Memory B cell (primary cell): Measurements from ENCODE around the gene PDIA2.
"Not testable (repeated sequence)": the region's sequence is repeated elsewhere in the genome, so short reads cannot be mapped to it uniquely, and the experiment has no call there.

Experiments used
- ATAC-seq: fragments of 150-1000 bp; cut with Tn5 transposase; 2 replicates; pipeline ENCODE4 v1.10.0; 2021; ENCODE audit warnings: low read depth, mild to moderate bottlenecking, moderate library complexity
- DNase-seq, 2 donors: peaks; one replicate each; pipeline ENCODE4 v3.0.0; 2022; ENCODE audit warnings: low spot score in 2 of 2
- H3K27ac Mint-ChIP-seq: one replicate; pipeline ENCODE4 v1.8.0; 2022; ENCODE audit warnings: mild to moderate bottlenecking, moderate library complexity, mixed read lengths
- H3K27me3 Mint-ChIP-seq: one replicate; pipeline ENCODE4 v1.8.0; 2022; ENCODE audit warnings: mixed read lengths
- H3K36me3 Mint-ChIP-seq: one replicate; pipeline ENCODE4 v1.8.0; 2022; ENCODE audit warnings: mild to moderate bottlenecking, mixed read lengths
- H3K4me1 Mint-ChIP-seq: one replicate; pipeline ENCODE4 v1.8.0; 2022; ENCODE audit warnings: mixed read lengths
- H3K4me3 Mint-ChIP-seq: one replicate; pipeline ENCODE4 v1.8.0; 2022; ENCODE audit warnings: mild to moderate bottlenecking, moderate library complexity, mixed read lengths
- H3K9me3 Mint-ChIP-seq: one replicate; pipeline ENCODE4 v1.8.0; 2022; ENCODE audit warnings: mixed read lengths

The PDIA2 gene

DNA sequence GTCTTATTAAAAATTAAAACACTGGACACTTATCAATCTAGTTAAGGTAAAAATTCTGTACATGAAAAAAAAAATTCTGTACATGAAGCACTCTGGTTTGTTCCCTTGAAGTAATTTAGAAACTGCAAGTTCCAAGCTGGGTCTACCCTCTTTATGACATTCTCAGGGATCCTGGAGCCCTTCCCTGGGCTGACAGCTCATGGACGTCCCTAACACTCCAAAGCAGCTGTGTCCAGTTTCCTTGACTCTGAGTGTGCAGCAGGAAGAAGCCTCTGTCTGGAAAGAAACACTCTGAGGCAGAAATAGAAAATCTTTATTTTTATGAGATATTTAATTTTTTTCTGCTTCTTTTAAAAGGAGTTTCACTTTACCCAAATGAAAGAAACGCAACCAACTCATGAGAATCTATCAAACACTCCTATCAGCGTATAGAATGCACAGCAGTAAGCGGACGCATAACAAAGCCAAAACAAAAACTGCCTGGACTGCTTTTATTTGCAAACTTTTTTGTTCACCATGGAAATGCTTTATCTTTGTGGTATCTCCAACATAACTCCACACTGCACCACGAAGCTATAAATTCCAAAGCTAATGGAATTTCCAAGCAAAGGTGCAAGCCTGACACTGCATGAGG lies 48.3 kb downstream of the PDIA2 start:
- H3K4me1 Mint-ChIP-seq = peaks cover 31% of the 10 kb centered on the region
- H3K27me3 Mint-ChIP-seq = not testable (repeated sequence)

DNA sequence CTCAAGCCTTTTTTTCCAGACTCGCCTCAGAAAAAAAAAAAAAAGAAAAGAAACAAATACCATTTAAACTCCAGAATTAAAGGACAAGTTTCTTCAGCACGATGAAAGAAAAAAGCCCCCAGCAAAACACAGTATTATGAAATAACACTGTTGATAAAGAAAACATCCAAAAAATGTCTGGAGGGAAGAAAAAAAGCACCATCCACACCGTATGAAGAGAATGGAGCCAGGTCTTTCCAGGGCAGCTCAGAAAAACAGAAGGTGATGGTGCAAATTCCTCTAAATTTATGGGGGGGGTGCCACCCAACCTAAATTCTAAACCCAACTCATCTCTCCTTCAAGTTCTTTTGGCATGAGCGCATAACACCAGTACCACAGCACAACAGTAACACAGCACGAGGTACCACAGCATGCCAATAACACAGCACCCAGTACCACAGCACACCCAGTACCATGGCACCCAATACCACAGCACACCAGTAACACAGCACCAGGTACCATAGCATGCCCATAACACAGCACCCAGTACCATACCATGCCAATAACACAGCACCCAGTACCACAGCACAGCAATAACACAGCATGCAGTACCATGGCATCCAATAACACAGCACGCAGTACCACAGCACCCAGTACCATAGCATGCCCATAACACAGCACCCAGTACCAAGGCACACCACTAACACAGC lies 50.6 kb downstream of the PDIA2 start:
- peaks cover 4% of the 10 kb centered on the region for H3K36me3 Mint-ChIP-seq

More for the DNA sequence above, 48.3 kb downstream of the PDIA2 start:
- not testable (repeated sequence) for ATAC-seq, DNase-seq, H3K9me3 Mint-ChIP-seq, H3K4me3 Mint-ChIP-seq, H3K27ac Mint-ChIP-seq, H3K36me3 Mint-ChIP-seq

DNA sequence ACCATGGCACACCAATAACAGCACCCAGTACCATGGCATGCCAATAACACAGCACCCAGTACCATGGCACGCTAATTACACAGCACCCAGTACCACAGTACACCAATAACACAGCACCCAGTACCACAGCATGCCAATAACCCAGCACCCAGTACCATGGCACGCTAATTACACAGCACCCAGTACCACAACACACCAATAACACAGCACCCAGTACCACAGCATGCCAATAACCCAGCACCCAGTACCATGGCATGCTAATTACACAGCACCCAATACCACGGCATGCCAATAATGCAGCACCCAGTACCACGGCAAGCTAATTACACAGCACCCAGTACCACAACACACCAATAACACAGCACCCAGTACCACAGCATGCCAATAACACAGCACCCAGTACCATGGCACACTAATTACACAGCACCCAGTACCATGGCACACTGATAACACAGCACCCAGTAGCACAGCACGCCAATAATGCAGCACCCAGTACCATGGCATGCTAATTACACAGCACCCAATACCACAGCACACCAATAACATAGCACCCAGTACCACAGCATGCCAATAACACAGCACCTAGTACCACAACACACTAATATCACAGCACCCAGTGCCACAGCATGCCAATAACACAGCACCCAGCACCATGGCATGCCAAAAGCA lies 51.3 kb downstream of the PDIA2 start:
- not testable (repeated sequence) for H3K27me3 Mint-ChIP-seq, H3K27ac Mint-ChIP-seq, DNase-seq, H3K36me3 Mint-ChIP-seq, H3K9me3 Mint-ChIP-seq, ATAC-seq, H3K4me3 Mint-ChIP-seq
- peaks cover 38% of the 10 kb centered on the region for H3K4me1 Mint-ChIP-seq

More for the DNA sequence above, 50.6 kb downstream of the PDIA2 start:
- H3K9me3 Mint-ChIP-seq = no peaks in the 10 kb centered on the region
- peaks cover 34% of the 10 kb centered on the region for H3K4me1 Mint-ChIP-seq
- H3K27ac Mint-ChIP-seq = no peak overlapping the region
- no peak for DNase-seq
- no peak for ATAC-seq
- H3K27me3 Mint-ChIP-seq = no peaks in the 10 kb centered on the region
- H3K4me3 Mint-ChIP-seq = no peak overlapping the region

DNA sequence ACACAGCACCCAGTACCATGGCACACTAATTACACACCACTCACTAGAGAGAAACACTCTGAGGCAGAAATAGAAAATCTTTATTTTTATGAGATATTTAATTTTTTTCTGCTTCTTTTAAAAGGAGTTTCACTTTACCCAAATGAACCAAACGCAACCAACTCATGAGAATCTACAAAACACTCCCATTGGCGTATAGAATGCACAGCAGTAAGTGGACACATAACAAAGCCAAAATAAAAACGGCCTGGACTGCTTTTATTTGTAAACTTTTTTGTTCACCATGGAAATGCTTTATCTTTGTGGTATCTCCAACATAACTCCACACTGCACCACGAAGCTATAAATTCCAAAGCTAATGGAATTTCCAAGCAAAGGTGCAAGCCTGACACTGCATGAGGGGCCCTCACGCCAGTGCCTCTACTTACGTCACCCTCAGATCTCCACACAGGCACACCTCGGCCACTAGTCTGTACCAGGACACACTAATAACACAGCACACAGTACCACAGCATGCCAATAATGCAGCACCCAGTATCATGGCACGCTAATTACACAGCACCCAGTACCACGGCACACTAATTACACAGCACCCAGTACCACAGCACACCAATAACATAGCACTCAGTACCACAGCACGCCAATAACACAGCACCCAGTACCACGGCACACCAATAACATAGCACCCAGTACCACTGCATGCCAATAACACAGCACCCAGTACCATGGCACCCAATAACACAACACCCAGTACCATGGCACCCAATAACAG lies 52.1 kb downstream of the PDIA2 start:
- peaks cover 42% of the 10 kb centered on the region for H3K4me1 Mint-ChIP-seq
- not testable (repeated sequence) for H3K4me3 Mint-ChIP-seq, H3K27ac Mint-ChIP-seq

DNA sequence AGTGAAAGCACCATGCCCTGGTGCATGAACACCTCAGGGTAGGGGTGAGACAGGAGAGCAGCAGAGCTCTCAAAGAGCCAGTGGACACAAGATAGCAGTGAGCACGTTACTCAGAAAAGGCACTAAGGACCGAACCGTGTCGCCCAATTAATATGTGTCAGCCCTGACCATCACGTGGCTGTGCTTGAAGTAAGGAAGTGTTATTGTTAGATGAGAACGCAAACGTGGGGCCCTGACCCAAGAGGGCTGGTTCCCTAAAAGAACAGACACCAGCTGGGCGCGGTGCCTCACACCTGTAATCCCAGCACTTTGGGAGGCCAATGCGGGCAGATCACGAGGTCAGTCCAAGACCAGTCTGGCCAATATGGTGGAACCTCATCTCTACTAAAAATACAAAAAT lies 53.3 kb downstream of the PDIA2 start:
- Mint-ChIP-seq H3K27ac (no peak overlapping the region), H3K4me3 (peak overlapping the region; percentile 24), H3K36me3 (no peaks in the 10 kb centered on the region), H3K9me3 (no peaks in the 10 kb centered on the region), H3K27me3 (no peaks in the 10 kb centered on the region), H3K4me1 (peaks cover 38% of the 10 kb centered on the region)
- no peak for DNase-seq
- ATAC-seq = peak; percentile 31

More for the DNA sequence above, 52.1 kb downstream of the PDIA2 start:
- not testable (repeated sequence) for DNase-seq, ATAC-seq, H3K9me3 Mint-ChIP-seq, H3K36me3 Mint-ChIP-seq, H3K27me3 Mint-ChIP-seq
